HUES6 (cell line): ENCODE results near the gene PXDN.
"Not testable (repeated sequence)": the region's sequence is repeated elsewhere in the genome, so short reads cannot be mapped to it uniquely, and the experiment has no call there.

Experiments used
- H3K27ac ChIP-seq: 2 replicates; pipeline ENCODE4 v1.7.0; 2013; ENCODE audit warnings: low read depth, mild to moderate bottlenecking, low read length, inconsistent platforms
- H3K27me3 ChIP-seq: 2 replicates; pipeline ENCODE4 v1.6.1; 2013; ENCODE audit warnings: low read length; ENCODE audit not compliant: control insufficient read depth, insufficient read depth
- H3K36me3 ChIP-seq: 2 replicates; pipeline ENCODE4 v1.6.1; 2013; ENCODE audit warnings: low read length; ENCODE audit not compliant: control insufficient read depth, insufficient read depth
- H3K4me1 ChIP-seq: 2 replicates; pipeline ENCODE4 v1.6.1; 2013; ENCODE audit warnings: low read length; ENCODE audit not compliant: control insufficient read depth, insufficient read depth
- H3K4me3 ChIP-seq: 2 replicates; pipeline ENCODE4 v1.5.1; 2013; ENCODE audit warnings: low read depth, low read length
- H3K9ac ChIP-seq: one replicate; pipeline ENCODE4 v1.6.1; 2013; ENCODE audit warnings: mild to moderate bottlenecking, low read length
- H3K9me3 ChIP-seq: 2 replicates; pipeline ENCODE4 v1.6.1; 2013; ENCODE audit warnings: low read depth, low read length; ENCODE audit not compliant: control insufficient read depth, insufficient read depth

PXDN gene

GRCh38 chr2:1627628-1628381, 116.5 kb downstream of the PXDN start:
- Histone ChIP-seq H3K9me3 (peaks cover 5% of the 10 kb centered on the region), H3K27me3 (no peaks in the 10 kb centered on the region), H3K9ac (no peak overlapping the region), H3K4me1 (peaks cover 16% of the 10 kb centered on the region), H3K27ac (no peak overlapping the region), H3K4me3 (no peak overlapping the region), H3K36me3 (peaks cover 27% of the 10 kb centered on the region)

GRCh38 chr2:1626271-1626681, 118.0 kb downstream of the PXDN start:
- Histone ChIP-seq H3K9ac (peak overlapping the region; percentile 78), H3K27me3 (no peaks in the 10 kb centered on the region), H3K27ac (peak overlapping the region; percentile 80), H3K4me1 (peaks cover 16% of the 10 kb centered on the region), H3K4me3 (no peak overlapping the region), H3K9me3 (peaks cover 11% of the 10 kb centered on the region), H3K36me3 (peaks cover 18% of the 10 kb centered on the region)

DNA sequence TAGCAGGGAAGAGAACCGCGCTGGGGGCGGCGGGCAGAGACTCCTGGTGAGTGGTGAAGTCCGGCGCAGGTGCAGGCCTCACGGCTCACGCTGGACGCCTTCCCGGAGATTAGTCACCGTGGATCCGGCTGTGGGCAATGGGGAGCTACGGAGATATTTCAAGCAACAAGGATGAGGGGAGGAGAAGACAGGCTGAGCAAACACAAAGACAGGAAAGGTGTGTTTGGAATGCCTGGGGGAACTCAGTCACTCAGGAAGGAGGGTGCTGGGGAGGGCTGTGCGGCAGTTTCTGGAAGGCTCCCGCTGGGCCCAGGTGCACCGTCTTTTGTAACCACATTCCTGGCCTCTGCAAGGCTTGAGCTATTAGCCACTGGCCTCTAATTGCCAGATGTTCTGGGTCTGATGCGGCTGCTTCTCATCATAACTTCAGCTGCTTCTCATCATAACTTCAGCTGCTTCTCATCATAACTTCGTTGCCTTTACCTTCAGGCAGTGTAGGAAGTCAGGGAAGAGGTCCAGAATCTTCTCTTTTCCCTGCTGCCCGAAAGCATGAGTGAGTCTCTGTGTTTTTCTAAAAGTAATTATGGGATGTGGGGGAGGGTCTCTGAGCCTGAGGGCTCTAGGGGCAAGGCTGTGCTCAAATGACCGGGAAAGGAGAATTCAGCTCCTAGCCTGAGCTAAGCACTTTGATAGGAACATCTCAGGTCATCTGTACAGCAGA, 118.9 kb downstream of the PXDN start:
- Histone ChIP-seq H3K4me1 (peaks cover 16% of the 10 kb centered on the region), H3K9ac (peak overlapping the region; percentile 78), H3K27ac (peak overlapping the region; percentile 85), H3K27me3 (no peaks in the 10 kb centered on the region), H3K9me3 (peaks cover 14% of the 10 kb centered on the region), H3K36me3 (peaks cover 19% of the 10 kb centered on the region), H3K4me3 (peak overlapping the region; percentile 49)

DNA sequence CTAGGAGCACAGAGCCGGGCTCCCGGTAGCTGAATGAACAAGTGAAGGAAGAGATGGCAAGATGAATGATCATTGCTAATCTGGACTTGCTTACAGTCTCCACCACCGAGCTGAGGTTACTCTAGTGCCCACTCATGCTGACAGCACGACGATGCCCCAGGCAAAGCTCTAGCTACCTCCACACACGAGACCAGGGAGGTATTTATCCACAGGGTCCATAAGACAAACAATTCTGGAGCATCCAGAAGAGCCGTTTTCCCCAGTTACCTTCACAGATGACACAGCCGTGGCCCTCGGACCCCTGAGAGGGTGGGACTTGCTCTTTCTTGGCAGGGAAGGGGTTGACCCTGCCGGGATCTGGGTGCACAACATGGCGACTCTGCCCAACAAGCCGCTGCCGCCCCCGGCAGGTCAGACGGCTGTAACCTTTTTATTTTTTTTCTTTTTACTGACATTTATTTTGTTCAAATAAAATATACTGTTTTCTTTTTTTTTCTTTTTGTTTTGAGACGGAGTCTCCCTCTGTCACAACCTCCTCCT, 120.3 kb downstream of the PXDN start:
- no peaks in the 10 kb centered on the region for H3K27me3 ChIP-seq
- H3K27ac ChIP-seq = no peak overlapping the region
- no peak overlapping the region for H3K4me3 ChIP-seq
- peaks cover 16% of the 10 kb centered on the region for H3K4me1 ChIP-seq
- peaks cover 4% of the 10 kb centered on the region for H3K36me3 ChIP-seq
- H3K9ac ChIP-seq = no peak overlapping the region
- H3K9me3 ChIP-seq = peaks cover 12% of the 10 kb centered on the region; the same call in 1 of the 2 replicates

DNA sequence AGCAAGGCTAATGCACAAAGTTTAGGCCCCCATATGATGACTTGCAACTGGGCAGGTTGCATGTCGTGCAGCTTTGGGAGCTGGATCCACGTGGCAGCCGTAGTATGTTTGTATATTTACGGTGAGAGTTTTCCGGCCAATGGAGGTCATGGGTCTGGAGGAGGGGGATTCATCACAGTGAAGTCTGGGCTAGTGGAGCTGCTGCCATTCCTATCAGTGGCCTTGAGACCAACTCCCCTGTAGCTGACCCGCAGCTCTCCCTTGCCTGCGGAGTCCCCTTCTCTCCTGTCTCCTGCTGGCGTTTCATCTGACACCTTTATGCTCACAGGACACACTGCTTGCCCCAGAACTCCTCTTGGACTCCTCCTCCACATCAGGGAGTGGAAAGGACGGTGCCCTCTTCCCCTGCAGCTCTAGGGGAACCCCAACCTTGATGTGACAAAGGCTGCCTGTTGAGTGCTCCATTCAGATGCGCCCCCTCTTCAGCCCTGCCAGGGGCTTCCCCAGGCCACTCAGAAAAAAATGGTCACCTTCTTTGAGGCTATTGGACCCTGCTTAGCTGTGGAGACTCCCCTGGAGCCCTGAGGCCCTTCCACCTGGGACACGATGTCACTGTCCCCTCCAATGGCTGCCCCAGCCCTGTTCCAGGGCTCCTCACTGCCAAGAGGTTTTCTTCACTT, 121.7 kb downstream of the PXDN start:
- no peaks in the 10 kb centered on the region for H3K27me3 ChIP-seq
- H3K9ac ChIP-seq = no peak overlapping the region
- H3K4me3 ChIP-seq = no peak overlapping the region
- no peak overlapping the region for H3K27ac ChIP-seq
- H3K4me1 ChIP-seq = peaks cover 23% of the 10 kb centered on the region
- H3K9me3 ChIP-seq = peaks cover 12% of the 10 kb centered on the region; the same call in 1 of the 2 replicates
- H3K36me3 ChIP-seq = peaks cover 4% of the 10 kb centered on the region; the same call in 1 of the 2 replicates

DNA sequence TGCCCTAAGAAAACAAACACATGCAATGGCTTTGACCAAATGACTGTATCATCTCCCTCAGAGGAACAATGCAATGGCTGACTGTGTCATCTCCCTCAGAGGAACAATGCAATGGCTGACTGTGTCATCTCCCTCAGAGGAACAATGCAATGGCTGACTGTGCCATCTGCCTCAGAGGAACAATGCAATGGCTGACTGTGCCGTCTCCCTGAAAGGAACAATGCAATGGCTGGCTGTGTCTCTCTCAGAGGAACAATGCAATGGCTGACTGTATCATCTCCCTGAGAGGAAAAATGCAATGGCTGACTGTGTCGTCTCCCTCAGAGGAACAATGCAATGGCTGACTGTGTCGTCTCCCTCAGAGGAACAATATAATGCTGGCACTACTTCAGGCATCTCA, 122.3 kb downstream of the PXDN start:
- not testable (repeated sequence) for H3K36me3 ChIP-seq, H3K4me3 ChIP-seq, H3K27me3 ChIP-seq, H3K9ac ChIP-seq, H3K27ac ChIP-seq
- Histone ChIP-seq H3K9me3 (peaks cover 12% of the 10 kb centered on the region; the same call in 1 of the 2 replicates), H3K4me1 (peaks cover 29% of the 10 kb centered on the region)

DNA sequence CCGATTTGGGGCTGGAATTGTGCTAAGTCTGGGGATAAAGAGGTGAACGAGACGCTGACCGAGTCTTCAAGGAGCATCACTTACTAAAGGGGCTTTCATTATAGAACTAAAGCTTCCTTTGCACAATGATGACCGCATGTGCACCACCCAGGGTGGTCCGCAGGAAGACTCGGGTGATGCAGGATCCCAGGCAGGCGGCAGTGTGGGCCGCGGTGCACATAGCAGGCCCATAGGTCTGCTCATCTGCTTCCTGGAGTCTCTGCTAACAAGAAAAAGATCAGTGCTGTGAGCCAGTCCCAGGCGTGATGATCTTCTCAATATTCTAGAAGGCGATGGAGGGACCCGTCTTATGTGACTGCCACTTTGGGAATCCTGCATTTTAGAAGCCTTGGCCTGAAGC, 122.8 kb downstream of the PXDN start:
- H3K9ac ChIP-seq = no peak overlapping the region
- no peak overlapping the region for H3K27ac ChIP-seq
- no peak overlapping the region for H3K4me3 ChIP-seq

DNA sequence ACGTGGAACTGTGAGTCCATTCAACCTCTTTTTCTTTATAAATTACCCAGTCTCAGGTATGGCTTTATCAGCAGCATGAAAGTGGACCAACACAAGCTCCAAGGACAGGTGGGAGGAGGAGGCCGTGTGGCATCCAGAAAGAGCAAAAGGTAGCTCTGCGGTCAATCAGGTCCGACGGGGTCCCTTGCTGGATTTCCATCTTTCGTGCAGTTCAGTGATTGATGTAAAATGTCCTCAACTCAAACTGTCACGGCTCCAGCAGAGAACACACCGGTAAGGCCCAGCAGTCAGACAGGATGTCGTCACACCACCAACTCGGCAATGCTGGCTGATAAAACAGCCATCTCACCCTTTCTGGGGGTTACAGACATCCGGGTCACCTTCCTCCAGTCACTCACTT, 123.3 kb downstream of the PXDN start:
- Histone ChIP-seq H3K27ac (no peak overlapping the region), H3K9me3 (peaks cover 12% of the 10 kb centered on the region; the same call in 1 of the 2 replicates), H3K4me1 (peaks cover 25% of the 10 kb centered on the region), H3K36me3 (peaks cover 8% of the 10 kb centered on the region; the same call in 1 of the 2 replicates), H3K4me3 (no peak overlapping the region), H3K9ac (no peak overlapping the region), H3K27me3 (no peaks in the 10 kb centered on the region)

More for the DNA sequence above, 122.8 kb downstream of the PXDN start:
- H3K4me1 ChIP-seq = peaks cover 29% of the 10 kb centered on the region
- peaks cover 8% of the 10 kb centered on the region; the same call in 1 of the 2 replicates for H3K36me3 ChIP-seq
- H3K27me3 ChIP-seq = no peaks in the 10 kb centered on the region
- H3K9me3 ChIP-seq = peaks cover 12% of the 10 kb centered on the region; the same call in 1 of the 2 replicates

- Histone ChIP-seq H3K9ac (no peak overlapping the region), H3K4me1 (peaks cover 21% of the 10 kb centered on the region), H3K4me3 (no peak overlapping the region), H3K9me3 (peaks cover 12% of the 10 kb centered on the region; the same call in 1 of the 2 replicates), H3K27me3 (no peaks in the 10 kb centered on the region), H3K36me3 (peaks cover 8% of the 10 kb centered on the region; the same call in 1 of the 2 replicates), H3K27ac (no peak overlapping the region)
Measured at GRCh38 chr2:1620081-1620480, 124.2 kb downstream of the PXDN start.

DNA sequence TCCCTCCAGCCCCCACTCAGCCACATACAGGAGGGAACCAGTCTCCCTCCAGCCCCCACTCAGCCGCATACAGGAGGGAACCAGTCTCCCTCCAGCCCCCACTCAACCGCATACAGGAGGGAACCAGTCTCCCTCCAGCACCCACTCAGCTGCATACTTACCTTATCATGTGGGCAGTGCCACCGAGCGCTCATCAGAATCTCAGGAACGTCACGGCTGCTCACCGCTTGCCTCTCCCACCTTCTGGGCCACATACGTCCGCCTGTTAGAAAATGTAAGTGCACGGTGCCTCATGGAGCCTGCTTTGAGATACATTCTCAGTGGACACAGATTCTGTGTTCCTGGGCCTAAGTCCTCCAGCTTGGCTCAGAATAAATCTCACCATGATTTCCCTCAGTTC, 124.8 kb downstream of the PXDN start:
- Histone ChIP-seq H3K27me3 (no peaks in the 10 kb centered on the region), H3K4me1 (peaks cover 24% of the 10 kb centered on the region), H3K4me3 (no peak overlapping the region), H3K36me3 (peaks cover 8% of the 10 kb centered on the region; the same call in 1 of the 2 replicates), H3K9me3 (peaks cover 12% of the 10 kb centered on the region; the same call in 1 of the 2 replicates), H3K27ac (no peak overlapping the region), H3K9ac (no peak overlapping the region)
